ENCODE measurements around the gene ZCCHC4.

DNA sequence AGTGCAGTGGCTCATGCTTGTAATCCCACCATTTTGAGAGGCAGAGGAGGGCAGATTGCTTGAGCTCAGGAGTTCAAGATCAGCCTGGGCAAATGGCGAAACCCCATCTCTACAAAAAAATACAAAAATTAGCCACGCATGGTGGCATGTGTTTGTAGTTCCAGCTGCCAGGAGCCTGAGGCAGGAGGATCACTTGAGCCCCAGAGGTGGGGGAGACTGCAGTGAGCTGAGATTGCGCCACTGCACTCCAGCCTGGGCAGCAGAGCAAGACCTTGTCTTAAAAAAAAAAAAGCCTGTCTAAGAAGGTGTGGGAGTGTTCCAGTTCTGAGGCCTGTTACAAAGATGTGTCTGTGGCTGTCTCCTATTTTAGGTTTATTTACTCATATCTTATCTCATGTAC lies 40.7 kb upstream of the ZCCHC4 start:
- TF ChIP-seq POLR2A (IDR thresholded peaks at IDR 0.05), result no peak
- TF ChIP-seq, protein P1, sequence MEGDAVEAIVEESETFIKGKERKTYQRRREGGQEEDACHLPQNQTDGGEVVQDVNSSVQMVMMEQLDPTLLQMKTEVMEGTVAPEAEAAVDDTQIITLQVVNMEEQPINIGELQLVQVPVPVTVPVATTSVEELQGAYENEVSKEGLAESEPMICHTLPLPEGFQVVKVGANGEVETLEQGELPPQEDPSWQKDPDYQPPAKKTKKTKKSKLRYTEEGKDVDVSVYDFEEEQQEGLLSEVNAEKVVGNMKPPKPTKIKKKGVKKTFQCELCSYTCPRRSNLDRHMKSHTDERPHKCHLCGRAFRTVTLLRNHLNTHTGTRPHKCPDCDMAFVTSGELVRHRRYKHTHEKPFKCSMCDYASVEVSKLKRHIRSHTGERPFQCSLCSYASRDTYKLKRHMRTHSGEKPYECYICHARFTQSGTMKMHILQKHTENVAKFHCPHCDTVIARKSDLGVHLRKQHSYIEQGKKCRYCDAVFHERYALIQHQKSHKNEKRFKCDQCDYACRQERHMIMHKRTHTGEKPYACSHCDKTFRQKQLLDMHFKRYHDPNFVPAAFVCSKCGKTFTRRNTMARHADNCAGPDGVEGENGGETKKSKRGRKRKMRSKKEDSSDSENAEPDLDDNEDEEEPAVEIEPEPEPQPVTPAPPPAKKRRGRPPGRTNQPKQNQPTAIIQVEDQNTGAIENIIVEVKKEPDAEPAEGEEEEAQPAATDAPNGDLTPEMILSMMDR (IDR thresholded peaks at IDR 0.05), result no peak
